ENCODE results near the gene SLAMF9. TPM values are rescaled to one million over a fixed set of nuclear protein-coding genes. Genes with fewer than 3 reads are reported as not detected.

The SLAMF9 gene
- total RNA-seq, 1 donor from 2014 or later = not detected

DNA sequence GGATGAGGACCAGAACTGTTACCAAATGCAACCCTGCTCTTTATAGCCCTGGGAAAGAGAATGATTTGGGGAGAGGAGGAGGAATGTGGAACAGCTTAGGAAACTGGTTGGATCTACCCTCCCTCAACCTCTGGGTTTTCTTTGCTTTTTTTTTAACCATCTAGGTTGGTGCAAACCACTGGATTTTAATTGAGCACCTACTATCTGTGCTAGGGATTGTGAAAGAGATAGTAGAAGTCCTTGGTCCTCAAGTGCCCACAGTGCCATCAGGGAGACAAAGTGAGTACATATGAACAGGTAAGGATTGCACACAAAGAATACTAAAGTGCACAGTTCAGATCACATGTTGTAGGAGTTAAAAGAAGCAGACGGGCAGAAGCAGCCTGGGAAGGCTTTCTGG lies 33.4 kb downstream of the SLAMF9 start:
- Mint-ChIP-seq H3K27me3 (no peaks in the 10 kb centered on the region), H3K9me3 (no peaks in the 10 kb centered on the region), H3K27ac (no peak overlapping the region), H3K4me1 (ENCODE audit: unreplicated experiment) (peaks cover 49% of the 10 kb centered on the region), H3K4me3 (peak overlapping the region; percentile 10), H3K36me3 (peaks cover 11% of the 10 kb centered on the region)
- DNase-seq (ENCODE audit: extremely low spot score, unreplicated experiment) = no peak
- no peak for TF ChIP-seq CTCF (conservative IDR thresholded peaks at IDR 0.05)

DNA sequence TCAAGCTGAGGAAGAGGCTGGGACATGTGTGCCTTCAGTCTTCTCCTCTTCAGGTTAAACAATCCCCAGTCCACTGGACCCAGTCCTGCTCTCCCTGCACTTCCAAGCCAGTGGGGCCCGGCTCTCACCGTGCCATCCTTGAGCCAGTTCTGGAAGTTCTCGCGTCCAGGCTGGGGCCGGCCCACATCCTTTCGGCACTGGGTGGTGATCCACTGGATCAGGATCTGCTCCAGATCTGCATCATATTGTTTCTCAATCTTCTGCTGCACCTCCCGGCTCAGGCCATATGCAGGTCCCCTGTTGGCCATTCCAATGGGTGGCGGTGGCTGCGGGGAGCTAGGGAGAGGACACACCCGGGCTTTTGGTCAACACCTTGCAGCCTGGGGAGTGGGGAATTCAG lies 33.8 kb downstream of the SLAMF9 start:
- no peak overlapping the region for H3K4me3 Mint-ChIP-seq
- no peaks in the 10 kb centered on the region for H3K27me3 Mint-ChIP-seq
- peaks cover 11% of the 10 kb centered on the region for H3K36me3 Mint-ChIP-seq
- no peaks in the 10 kb centered on the region for H3K9me3 Mint-ChIP-seq
- no peak overlapping the region for H3K27ac Mint-ChIP-seq
- H3K4me1 Mint-ChIP-seq (ENCODE audit: unreplicated experiment) = peaks cover 51% of the 10 kb centered on the region
- no peak for TF ChIP-seq CTCF (conservative IDR thresholded peaks at IDR 0.05)
- no peak for DNase-seq (ENCODE audit: extremely low spot score, unreplicated experiment)

DNA sequence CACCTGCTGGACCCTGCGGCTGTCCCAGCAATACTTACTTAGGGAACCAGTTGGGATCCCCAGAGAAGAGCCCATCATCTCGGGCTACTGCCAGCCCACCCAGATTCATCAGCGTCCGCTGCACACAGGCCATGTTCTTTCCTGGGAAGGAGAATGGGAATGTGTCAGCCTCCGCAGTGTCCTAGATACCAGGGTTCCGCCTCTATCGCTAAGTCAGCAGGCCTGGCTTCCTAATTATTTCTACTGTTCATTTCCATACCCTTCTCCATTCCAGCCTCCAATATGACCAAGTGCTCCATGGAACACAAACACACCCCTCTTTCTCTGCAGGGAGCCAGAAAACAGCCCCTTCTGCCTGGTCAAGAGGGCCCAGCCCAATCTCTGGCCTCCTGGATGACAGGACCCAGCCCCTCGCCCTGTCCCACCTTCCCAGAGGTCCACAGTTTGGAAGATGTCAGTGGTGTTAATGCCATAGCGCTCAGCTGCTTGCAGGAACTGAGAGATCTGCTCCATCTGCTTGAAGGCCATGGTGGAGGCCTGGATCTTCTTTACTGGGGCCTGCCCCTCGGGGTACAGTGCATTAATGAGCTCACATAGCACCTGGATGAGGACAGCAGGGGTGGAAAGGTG lies 34.7 kb downstream of the SLAMF9 start:
- Mint-ChIP-seq H3K27me3 (no peaks in the 10 kb centered on the region), H3K27ac (no peak overlapping the region), H3K4me1 (ENCODE audit: unreplicated experiment) (peaks cover 56% of the 10 kb centered on the region), H3K4me3 (no peak overlapping the region), H3K9me3 (no peaks in the 10 kb centered on the region), H3K36me3 (peaks cover 11% of the 10 kb centered on the region)
- DNase-seq (ENCODE audit: extremely low spot score, unreplicated experiment) = no peak
- TF ChIP-seq CTCF (conservative IDR thresholded peaks at IDR 0.05) = no peak

- Mint-ChIP-seq H3K4me3 (no peak overlapping the region), H3K9me3 (no peaks in the 10 kb centered on the region), H3K4me1 (ENCODE audit: unreplicated experiment) (peaks cover 57% of the 10 kb centered on the region)
Measured at GRCh38 chr1:159918352-159919200, 35.5 kb downstream of the SLAMF9 start.

More at GRCh38 chr1:159918352-159919200, 35.5 kb downstream of the SLAMF9 start:
- Mint-ChIP-seq H3K27me3 (no peaks in the 10 kb centered on the region), H3K36me3 (peaks cover 11% of the 10 kb centered on the region), H3K27ac (peak overlapping the region; percentile 6)
- no peak for DNase-seq (ENCODE audit: extremely low spot score, unreplicated experiment)
- TF ChIP-seq CTCF (conservative IDR thresholded peaks at IDR 0.05) = no peak

All from type B pancreatic cell (in vitro differentiated cells).